H1 (cell line): ENCODE measurements around the gene CERS5. TPM values are rescaled to one million over a fixed set of nuclear protein-coding genes. Genes with fewer than 3 reads are reported as not detected.

Source experiments
- BACH1 ChIP-seq: IDR thresholded peaks from 2 replicates; pipeline ENCODE4 v1.6.1; 2012; ENCODE audit warnings: low read length, improper control_type of control experiment
- EGR1 ChIP-seq: IDR thresholded peaks from 2 replicates; pipeline ENCODE4 v1.6.1; 2011; ENCODE audit warnings: low read depth, low read length, borderline replicate concordance
- polyA plus RNA-seq, 7 experiments: library from polyadenylated mRNA; depleted of rRNA in 3 of 7; stranded (reverse) in 5 of 7; unstranded in 2 of 7; fragments of >200 nt in 5 of 7; fragments of 200-250 nt in 2 of 7; gene quantifications; 1 replicate in 5 of 7; 2 replicates in 1 of 7; 4 replicates in 1 of 7; pipeline versions ENCODE4 v1.2.1 to v1.2.3, GENCODE V29; 2011 to 2013; ENCODE audit warnings: missing spikeins in 2 of 7, mixed read lengths in 2 of 7
- total RNA-seq: library from RNA; stranded (reverse); fragmentation: NEBNext Ultra II Directional; extraction: Animal tissue kit (Norgen Biotek cat#: 25700); gene quantifications from 2 replicates; pipeline ENCODE4 v1.2.1, GENCODE V29; 2021
- TF ChIP-seq, protein P1 (sequence below): IDR thresholded peaks from 2 replicates; pipeline ENCODE4 v1.6.1; 2012; ENCODE audit warnings: low read length, inconsistent platforms

CERS5 gene
- total and polyA plus RNA-seq, 2 of the 8 experiments (the other 6 are each of a cell fraction or from before 2014, with no cell fraction given), result 69.2 to 119 TPM

DNA sequence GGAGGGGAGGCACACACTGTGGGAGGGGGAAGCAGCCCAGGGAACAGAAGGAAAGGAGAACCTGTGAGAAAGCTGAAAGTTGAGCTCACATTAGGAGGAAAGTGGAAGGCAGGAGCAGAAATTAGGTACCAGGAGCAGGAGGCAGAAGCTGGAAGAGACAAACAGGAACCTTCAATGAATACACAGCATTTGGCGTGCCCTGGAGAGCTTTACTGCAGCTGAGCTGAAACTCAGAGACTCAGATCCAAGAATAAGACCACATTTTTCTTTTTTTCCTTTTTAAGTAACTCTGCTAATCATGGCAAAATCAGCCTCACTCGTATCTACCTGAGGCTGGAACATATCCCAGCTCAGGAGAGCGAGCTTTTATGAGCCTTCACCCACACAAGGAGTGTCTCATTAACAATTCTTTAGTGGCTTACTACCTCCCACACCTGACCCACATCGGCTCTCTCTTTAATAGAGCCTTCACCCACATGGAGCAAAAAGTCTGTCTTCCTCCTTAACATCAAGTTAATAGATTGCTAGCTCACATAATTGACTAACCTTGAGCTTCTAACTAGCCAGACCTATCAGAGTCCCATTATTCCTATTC lies 18.2 kb upstream of the CERS5 start (continued):
- TF ChIP-seq BACH1, result no peak
- TF ChIP-seq, protein P1, sequence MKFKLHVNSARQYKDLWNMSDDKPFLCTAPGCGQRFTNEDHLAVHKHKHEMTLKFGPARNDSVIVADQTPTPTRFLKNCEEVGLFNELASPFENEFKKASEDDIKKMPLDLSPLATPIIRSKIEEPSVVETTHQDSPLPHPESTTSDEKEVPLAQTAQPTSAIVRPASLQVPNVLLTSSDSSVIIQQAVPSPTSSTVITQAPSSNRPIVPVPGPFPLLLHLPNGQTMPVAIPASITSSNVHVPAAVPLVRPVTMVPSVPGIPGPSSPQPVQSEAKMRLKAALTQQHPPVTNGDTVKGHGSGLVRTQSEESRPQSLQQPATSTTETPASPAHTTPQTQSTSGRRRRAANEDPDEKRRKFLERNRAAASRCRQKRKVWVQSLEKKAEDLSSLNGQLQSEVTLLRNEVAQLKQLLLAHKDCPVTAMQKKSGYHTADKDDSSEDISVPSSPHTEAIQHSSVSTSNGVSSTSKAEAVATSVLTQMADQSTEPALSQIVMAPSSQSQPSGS, result no peak
- TF ChIP-seq EGR1, result no peak
- TF ChIP-seq, all 59 proteins: peak for 0
